GM06990 (cell line): ENCODE measurements around the gene C5orf24.
"Not testable (repeated sequence)": the region's sequence is repeated elsewhere in the genome, so short reads cannot be mapped to it uniquely, and the experiment has no call there.

Source experiments
- DNase-seq: peaks from one replicate; pipeline ENCODE4 v3.0.0-alpha.2; 2011; ENCODE audit not compliant: insufficient read length; ENCODE audit errors: extremely low read depth
- H3K27me3 ChIP-seq: replicated peaks from 2 replicates; pipeline ENCODE4 v1.6.0; 2011; ENCODE audit warnings: low read length; ENCODE audit not compliant: control insufficient read depth, insufficient read depth
- H3K36me3 ChIP-seq: 2 replicates; pipeline ENCODE4 v1.5.1; 2011; ENCODE audit warnings: low read length; ENCODE audit not compliant: control insufficient read depth, insufficient read depth
- H3K4me3 ChIP-seq: replicated peaks from 2 replicates; pipeline ENCODE4 v1.5.1; 2011; ENCODE audit warnings: low read depth, mild to moderate bottlenecking, control low read depth, low read length
- TF ChIP-seq, protein P1 (sequence below): IDR thresholded peaks from 2 replicates; pipeline ENCODE4 v1.5.1; 2011; ENCODE audit warnings: low read length, control low read depth, mild to moderate bottlenecking, inconsistent platforms; ENCODE audit not compliant: insufficient read depth, poor library complexity, severe bottlenecking

C5orf24 gene

DNA sequence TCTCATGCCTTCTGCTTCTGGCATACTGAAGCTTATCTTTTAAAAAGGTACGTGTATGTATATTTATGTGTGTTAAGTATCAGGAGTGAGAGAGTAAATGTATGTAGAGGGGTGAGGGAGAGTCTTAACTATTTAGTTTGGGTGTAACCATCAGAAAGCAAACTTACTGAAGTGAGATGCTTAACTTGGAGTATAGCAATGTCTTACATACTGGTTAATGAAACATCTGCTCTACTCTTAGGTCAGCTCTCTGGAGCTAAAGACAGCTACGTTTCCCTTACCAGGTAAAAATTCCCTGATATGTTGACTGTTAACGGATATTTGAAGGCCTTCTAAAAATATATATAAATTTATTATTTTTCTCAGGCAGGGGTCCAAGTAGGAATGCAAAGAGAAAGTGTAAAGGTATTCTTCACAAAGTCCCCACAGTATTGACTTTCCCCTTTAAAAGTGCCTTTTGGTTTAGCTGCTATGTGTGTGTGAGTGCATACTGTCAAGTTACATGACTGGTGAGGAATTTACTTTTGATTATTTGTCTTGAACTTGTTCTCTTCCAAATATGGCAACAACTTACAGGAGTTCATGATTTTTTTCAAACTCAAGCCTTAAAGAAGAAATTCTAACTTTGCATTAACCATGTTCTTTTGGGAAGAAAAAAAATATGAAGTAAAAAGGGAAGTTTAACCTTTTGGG, 12.3 kb upstream of the C5orf24 start:
- H3K4me3 ChIP-seq = no peak overlapping the region
- peaks cover 2% of the 10 kb centered on the region for H3K36me3 ChIP-seq
- no peak for DNase-seq
- TF ChIP-seq, protein P1, sequence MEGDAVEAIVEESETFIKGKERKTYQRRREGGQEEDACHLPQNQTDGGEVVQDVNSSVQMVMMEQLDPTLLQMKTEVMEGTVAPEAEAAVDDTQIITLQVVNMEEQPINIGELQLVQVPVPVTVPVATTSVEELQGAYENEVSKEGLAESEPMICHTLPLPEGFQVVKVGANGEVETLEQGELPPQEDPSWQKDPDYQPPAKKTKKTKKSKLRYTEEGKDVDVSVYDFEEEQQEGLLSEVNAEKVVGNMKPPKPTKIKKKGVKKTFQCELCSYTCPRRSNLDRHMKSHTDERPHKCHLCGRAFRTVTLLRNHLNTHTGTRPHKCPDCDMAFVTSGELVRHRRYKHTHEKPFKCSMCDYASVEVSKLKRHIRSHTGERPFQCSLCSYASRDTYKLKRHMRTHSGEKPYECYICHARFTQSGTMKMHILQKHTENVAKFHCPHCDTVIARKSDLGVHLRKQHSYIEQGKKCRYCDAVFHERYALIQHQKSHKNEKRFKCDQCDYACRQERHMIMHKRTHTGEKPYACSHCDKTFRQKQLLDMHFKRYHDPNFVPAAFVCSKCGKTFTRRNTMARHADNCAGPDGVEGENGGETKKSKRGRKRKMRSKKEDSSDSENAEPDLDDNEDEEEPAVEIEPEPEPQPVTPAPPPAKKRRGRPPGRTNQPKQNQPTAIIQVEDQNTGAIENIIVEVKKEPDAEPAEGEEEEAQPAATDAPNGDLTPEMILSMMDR = no peak
- H3K27me3 ChIP-seq = no peaks in the 10 kb centered on the region

DNA sequence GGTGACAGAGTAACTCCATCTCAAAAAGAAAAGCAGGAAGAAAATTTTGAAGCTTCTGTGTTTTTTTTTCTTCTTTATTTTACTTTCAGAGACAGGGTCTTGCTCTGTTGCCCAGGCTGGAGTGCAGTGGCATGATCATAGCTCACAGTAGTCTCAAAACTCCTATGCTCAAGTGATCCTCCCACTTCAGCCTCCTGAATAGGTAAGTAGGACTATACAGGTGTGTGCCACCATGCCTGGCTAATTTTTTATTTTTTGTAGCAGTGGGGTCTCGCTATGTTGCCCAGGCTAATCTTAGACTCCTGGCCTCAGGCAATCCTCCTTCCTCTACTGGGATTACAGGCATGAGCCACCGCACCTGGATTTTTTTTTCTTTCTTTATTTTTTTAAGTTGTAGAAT, 10.1 kb upstream of the C5orf24 start:
- no peak for DNase-seq
- TF ChIP-seq, protein P1 = no peak
- peaks cover 2% of the 10 kb centered on the region for H3K36me3 ChIP-seq
- no peak overlapping the region for H3K4me3 ChIP-seq
- H3K27me3 ChIP-seq = no peaks in the 10 kb centered on the region

DNA sequence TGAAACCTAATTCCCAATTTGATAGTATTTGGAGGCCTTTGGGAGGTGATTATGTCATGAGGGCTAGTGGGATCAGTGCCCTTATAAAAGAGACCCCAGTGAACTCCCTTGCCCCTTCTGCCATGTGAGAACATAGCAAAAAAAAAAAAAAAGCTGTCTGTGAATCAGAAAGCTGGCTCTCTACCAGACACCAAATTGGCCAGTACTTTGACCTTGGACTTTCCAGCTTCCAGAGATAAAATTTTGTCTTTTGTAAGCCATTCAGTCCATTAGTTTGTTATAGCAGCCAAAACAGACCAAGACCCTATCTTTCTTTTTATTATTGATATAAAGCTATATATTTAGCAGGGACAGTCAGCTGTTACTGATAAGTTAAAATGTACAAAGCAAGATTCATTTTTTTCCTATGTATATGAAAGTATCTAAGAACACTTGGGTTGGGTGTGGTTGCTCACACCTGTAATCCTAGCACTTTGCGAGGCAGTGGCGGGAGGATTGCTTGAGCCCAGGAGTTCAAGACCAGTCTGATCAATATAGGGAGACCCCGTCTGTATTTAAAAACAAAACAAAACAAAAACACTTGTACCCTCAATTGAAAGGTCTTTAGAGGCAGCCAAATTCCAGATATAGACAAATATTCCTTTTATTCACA, 8.1 kb upstream of the C5orf24 start:
- Histone ChIP-seq H3K27me3 (no peaks in the 10 kb centered on the region), H3K36me3 (peaks cover 2% of the 10 kb centered on the region), H3K4me3 (no peak overlapping the region)
- TF ChIP-seq, protein P1 = no peak
- no peak for DNase-seq

DNA sequence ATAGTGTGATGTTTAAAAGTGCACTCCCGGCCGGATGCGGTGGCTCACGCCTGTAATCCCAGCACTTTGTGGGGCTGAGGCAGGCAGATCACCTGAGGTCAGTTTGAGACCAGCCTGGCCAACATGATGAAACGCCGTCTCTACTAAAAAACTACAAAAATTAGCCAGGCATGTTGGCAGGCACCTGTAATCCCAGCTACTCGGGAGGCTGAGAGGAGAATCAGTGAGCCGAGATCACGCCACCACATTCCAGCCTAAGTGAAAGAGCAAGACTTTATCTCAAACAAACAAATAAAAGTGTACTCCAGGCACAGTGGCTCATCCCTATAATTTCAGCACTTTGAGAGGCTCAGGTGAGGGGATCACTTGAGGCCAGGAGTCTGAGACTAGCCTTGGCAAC, 7.4 kb upstream of the C5orf24 start:
- DNase-seq, H3K4me3 ChIP-seq, H3K36me3 ChIP-seq, H3K27me3 ChIP-seq: not testable (repeated sequence)

DNA sequence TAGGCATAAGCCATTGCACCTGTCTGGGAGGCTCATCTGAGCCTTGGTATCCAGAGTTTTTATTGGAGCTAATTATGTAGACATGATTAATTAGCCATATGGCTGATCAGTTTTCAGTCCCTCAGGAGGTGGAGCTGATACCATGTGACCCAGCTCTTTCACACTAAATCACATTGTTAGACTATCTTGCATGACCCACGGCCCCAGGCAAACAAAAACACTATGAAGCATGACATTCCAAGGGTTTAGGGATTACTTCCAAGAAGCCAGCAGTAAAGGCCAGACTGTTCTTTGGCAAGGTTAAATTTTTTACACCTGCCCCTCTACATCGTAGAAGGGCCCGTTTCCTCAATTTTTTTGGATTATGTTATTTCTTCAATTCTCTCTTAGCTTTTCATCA, 5.0 kb upstream of the C5orf24 start:
- no peaks in the 10 kb centered on the region for H3K27me3 ChIP-seq
- no peak overlapping the region for H3K4me3 ChIP-seq
- DNase-seq = no peak
- H3K36me3 ChIP-seq = no peaks in the 10 kb centered on the region; the same call in 1 of the 2 replicates
- TF ChIP-seq, protein P1 = no peak

DNA sequence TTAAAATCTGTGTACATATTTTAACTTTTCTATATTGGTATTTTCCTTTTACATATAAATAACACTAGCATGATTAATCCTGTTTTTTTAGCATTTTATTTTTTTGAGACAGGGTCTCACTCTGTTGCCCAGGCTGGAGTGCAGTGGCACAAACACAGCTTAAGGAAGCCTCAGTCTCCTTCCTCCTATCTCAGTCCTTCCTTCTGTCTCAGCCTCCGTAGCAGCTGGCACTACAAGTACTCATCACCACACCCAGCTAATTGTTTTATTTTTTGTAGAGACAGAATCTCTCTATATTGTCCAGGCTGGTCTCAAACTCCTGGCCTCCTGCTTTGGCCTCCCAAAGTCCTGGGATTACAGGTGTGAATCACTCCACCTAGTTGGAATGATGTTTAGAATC, 1.5 kb upstream of the C5orf24 start:
- H3K27me3 ChIP-seq = no peaks in the 10 kb centered on the region

More for the DNA sequence above, 1.5 kb upstream of the C5orf24 start:
- no peaks in the 10 kb centered on the region; the same call in 1 of the 2 replicates for H3K36me3 ChIP-seq
- TF ChIP-seq, protein P1 = no peak
- no peak for DNase-seq
- H3K4me3 ChIP-seq = no peak overlapping the region
